ENCODE results near the gene ABHD17A. TPM values are rescaled to one million over a fixed set of nuclear protein-coding genes. Genes with fewer than 3 reads are reported as not detected.

Gene ABHD17A
- total and polyA plus RNA-seq, 9 of the 15 experiments (the other 6 are each of a cell fraction or from before 2014, with no cell fraction given): 0.04 to 135 (median 21.8) TPM; not detected in 1

GRCh38 chr19:1860042-1860775 is 25.1 kb downstream of the ABHD17A start (continued):
- TF ChIP-seq, protein P1, sequence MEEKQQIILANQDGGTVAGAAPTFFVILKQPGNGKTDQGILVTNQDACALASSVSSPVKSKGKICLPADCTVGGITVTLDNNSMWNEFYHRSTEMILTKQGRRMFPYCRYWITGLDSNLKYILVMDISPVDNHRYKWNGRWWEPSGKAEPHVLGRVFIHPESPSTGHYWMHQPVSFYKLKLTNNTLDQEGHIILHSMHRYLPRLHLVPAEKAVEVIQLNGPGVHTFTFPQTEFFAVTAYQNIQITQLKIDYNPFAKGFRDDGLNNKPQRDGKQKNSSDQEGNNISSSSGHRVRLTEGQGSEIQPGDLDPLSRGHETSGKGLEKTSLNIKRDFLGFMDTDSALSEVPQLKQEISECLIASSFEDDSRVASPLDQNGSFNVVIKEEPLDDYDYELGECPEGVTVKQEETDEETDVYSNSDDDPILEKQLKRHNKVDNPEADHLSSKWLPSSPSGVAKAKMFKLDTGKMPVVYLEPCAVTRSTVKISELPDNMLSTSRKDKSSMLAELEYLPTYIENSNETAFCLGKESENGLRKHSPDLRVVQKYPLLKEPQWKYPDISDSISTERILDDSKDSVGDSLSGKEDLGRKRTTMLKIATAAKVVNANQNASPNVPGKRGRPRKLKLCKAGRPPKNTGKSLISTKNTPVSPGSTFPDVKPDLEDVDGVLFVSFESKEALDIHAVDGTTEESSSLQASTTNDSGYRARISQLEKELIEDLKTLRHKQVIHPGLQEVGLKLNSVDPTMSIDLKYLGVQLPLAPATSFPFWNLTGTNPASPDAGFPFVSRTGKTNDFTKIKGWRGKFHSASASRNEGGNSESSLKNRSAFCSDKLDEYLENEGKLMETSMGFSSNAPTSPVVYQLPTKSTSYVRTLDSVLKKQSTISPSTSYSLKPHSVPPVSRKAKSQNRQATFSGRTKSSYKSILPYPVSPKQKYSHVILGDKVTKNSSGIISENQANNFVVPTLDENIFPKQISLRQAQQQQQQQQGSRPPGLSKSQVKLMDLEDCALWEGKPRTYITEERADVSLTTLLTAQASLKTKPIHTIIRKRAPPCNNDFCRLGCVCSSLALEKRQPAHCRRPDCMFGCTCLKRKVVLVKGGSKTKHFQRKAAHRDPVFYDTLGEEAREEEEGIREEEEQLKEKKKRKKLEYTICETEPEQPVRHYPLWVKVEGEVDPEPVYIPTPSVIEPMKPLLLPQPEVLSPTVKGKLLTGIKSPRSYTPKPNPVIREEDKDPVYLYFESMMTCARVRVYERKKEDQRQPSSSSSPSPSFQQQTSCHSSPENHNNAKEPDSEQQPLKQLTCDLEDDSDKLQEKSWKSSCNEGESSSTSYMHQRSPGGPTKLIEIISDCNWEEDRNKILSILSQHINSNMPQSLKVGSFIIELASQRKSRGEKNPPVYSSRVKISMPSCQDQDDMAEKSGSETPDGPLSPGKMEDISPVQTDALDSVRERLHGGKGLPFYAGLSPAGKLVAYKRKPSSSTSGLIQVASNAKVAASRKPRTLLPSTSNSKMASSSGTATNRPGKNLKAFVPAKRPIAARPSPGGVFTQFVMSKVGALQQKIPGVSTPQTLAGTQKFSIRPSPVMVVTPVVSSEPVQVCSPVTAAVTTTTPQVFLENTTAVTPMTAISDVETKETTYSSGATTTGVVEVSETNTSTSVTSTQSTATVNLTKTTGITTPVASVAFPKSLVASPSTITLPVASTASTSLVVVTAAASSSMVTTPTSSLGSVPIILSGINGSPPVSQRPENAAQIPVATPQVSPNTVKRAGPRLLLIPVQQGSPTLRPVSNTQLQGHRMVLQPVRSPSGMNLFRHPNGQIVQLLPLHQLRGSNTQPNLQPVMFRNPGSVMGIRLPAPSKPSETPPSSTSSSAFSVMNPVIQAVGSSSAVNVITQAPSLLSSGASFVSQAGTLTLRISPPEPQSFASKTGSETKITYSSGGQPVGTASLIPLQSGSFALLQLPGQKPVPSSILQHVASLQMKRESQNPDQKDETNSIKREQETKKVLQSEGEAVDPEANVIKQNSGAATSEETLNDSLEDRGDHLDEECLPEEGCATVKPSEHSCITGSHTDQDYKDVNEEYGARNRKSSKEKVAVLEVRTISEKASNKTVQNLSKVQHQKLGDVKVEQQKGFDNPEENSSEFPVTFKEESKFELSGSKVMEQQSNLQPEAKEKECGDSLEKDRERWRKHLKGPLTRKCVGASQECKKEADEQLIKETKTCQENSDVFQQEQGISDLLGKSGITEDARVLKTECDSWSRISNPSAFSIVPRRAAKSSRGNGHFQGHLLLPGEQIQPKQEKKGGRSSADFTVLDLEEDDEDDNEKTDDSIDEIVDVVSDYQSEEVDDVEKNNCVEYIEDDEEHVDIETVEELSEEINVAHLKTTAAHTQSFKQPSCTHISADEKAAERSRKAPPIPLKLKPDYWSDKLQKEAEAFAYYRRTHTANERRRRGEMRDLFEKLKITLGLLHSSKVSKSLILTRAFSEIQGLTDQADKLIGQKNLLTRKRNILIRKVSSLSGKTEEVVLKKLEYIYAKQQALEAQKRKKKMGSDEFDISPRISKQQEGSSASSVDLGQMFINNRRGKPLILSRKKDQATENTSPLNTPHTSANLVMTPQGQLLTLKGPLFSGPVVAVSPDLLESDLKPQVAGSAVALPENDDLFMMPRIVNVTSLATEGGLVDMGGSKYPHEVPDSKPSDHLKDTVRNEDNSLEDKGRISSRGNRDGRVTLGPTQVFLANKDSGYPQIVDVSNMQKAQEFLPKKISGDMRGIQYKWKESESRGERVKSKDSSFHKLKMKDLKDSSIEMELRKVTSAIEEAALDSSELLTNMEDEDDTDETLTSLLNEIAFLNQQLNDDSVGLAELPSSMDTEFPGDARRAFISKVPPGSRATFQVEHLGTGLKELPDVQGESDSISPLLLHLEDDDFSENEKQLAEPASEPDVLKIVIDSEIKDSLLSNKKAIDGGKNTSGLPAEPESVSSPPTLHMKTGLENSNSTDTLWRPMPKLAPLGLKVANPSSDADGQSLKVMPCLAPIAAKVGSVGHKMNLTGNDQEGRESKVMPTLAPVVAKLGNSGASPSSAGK (IDR thresholded peaks at IDR 0.05): no peak
- TF ChIP-seq MTA2 (IDR thresholded peaks at IDR 0.05; ENCODE audit: low read depth) (no peak), CBFA2T2 (conservative IDR thresholded peaks at IDR 0.05) (0 out of 2 replicates have a peak, but pooled peaks have one; percentile 1)
- TF ChIP-seq, protein P2, sequence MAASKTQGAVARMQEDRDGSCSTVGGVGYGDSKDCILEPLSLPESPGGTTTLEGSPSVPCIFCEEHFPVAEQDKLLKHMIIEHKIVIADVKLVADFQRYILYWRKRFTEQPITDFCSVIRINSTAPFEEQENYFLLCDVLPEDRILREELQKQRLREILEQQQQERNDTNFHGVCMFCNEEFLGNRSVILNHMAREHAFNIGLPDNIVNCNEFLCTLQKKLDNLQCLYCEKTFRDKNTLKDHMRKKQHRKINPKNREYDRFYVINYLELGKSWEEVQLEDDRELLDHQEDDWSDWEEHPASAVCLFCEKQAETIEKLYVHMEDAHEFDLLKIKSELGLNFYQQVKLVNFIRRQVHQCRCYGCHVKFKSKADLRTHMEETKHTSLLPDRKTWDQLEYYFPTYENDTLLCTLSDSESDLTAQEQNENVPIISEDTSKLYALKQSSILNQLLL (CRISPR knock-in tag; IDR thresholded peaks at IDR 0.05; ENCODE audit: borderline replicate concordance): no peak

Data from K562 (cell line).